ENCODE measurements around the gene ATG3. TPM values are rescaled to one million over a fixed set of nuclear protein-coding genes. Genes with fewer than 3 reads are reported as not detected.

Gene ATG3
- polyA plus RNA-seq, 1 experiment, result 60.7 TPM

- H3K4me3 ChIP-seq (ENCODE audit: low read depth, low read length), result no peak overlapping the region
- TF ChIP-seq CTCF (IDR thresholded peaks at IDR 0.05; ENCODE audit: low read depth, low read length), result no peak
- H3K27ac ChIP-seq (ENCODE audit: low read depth, low read length), result peak overlapping the region; percentile 58
Measured at GRCh38 chr3:112604536-112604935, 42.8 kb upstream of the ATG3 start.

GRCh38 chr3:112602217-112602838, 40.6 kb upstream of the ATG3 start:
- Histone ChIP-seq H3K27me3 (ENCODE audit: control insufficient read depth, insufficient read depth, low read length) (no peaks in the 10 kb centered on the region), H3K4me3 (ENCODE audit: low read depth, low read length) (no peak overlapping the region), H3K9me3 (ENCODE audit: control insufficient read depth, insufficient read depth, low read length) (no peaks in the 10 kb centered on the region), H3K27ac (ENCODE audit: low read depth, low read length) (no peak overlapping the region)
- ChIA-PET CTCF (interaction anchor here (1.7 kb wide), 2 partner anchors 20 to 41 kb away, joined by 6 to 14 read pairs; no protein-coding TSS in a partner anchor), POLR2A (interaction anchor here (0.6 to 1.4 kb wide), 2 partner anchors 22 to 27 kb away, joined by 3 read pairs; no protein-coding TSS in a partner anchor)
- TF ChIP-seq CTCF (IDR thresholded peaks at IDR 0.05; ENCODE audit: low read depth, low read length), result no peak
- no peak for DNase-seq (ENCODE audit: low read depth, low spot score)

More at GRCh38 chr3:112604536-112604935, 42.8 kb upstream of the ATG3 start:
- ChIA-PET CTCF (interaction anchor here (0.8 to 2.4 kb wide), 2 partner anchors 16 to 22 kb away, joined by 3 to 16 read pairs; no protein-coding TSS in a partner anchor), POLR2A (interaction anchor here (0.6 to 1.6 kb wide), 2 partner anchors 12 to 130 kb away, joined by 4 read pairs; no protein-coding TSS in a partner anchor)
- H3K9me3 ChIP-seq (ENCODE audit: control insufficient read depth, insufficient read depth, low read length), result no peaks in the 10 kb centered on the region
- DNase-seq (ENCODE audit: low read depth, low spot score), result peak; percentile 54
- no peaks in the 10 kb centered on the region for H3K27me3 ChIP-seq (ENCODE audit: control insufficient read depth, insufficient read depth, low read length)

GRCh38 chr3:112598731-112599130, 37.0 kb upstream of the ATG3 start:
- TF ChIP-seq CTCF (IDR thresholded peaks at IDR 0.05; ENCODE audit: low read depth, low read length), result no peak
- ChIA-PET POLR2A (no interaction called here), CTCF (interaction anchor here (3.4 kb wide), 1 partner anchor 16 kb away, joined by 16 read pairs; no protein-coding TSS in a partner anchor)
- Histone ChIP-seq H3K4me3 (ENCODE audit: low read depth, low read length) (no peak overlapping the region), H3K27ac (ENCODE audit: low read depth, low read length) (no peak overlapping the region), H3K27me3 (ENCODE audit: control insufficient read depth, insufficient read depth, low read length) (no peaks in the 10 kb centered on the region), H3K9me3 (ENCODE audit: control insufficient read depth, insufficient read depth, low read length) (no peaks in the 10 kb centered on the region)
- no peak for DNase-seq (ENCODE audit: low read depth, low spot score)

GRCh38 chr3:112597945-112598344, 36.2 kb upstream of the ATG3 start:
- CTCF ChIA-PET, result interaction anchor here (3.4 kb wide), 1 partner anchor 16 kb away, joined by 16 read pairs; no protein-coding TSS in a partner anchor
- Histone ChIP-seq H3K27me3 (ENCODE audit: control insufficient read depth, insufficient read depth, low read length) (no peaks in the 10 kb centered on the region), H3K9me3 (ENCODE audit: control insufficient read depth, insufficient read depth, low read length) (no peaks in the 10 kb centered on the region), H3K27ac (ENCODE audit: low read depth, low read length) (no peak overlapping the region), H3K4me3 (ENCODE audit: low read depth, low read length) (no peak overlapping the region)
- no peak for TF ChIP-seq CTCF (IDR thresholded peaks at IDR 0.05; ENCODE audit: low read depth, low read length)
- no peak for DNase-seq (ENCODE audit: low read depth, low spot score)
- POLR2A ChIA-PET, result no interaction called here

- Histone ChIP-seq H3K4me3 (ENCODE audit: low read depth, low read length) (no peak overlapping the region), H3K9me3 (ENCODE audit: control insufficient read depth, insufficient read depth, low read length) (no peaks in the 10 kb centered on the region), H3K27me3 (ENCODE audit: control insufficient read depth, insufficient read depth, low read length) (no peaks in the 10 kb centered on the region), H3K27ac (ENCODE audit: low read depth, low read length) (no peak overlapping the region)
- ChIA-PET POLR2A (no interaction called here), CTCF (interaction anchor here (1.3 kb wide), 1 partner anchor 12 kb away, joined by 4 read pairs; no protein-coding TSS in a partner anchor)
- TF ChIP-seq CTCF (IDR thresholded peaks at IDR 0.05; ENCODE audit: low read depth, low read length), result no peak
- DNase-seq (ENCODE audit: low read depth, low spot score), result no peak
Measured at GRCh38 chr3:112594856-112595255, 33.1 kb upstream of the ATG3 start.
